Activated T-cell treated with anti-CD3 and anti-CD28 coated beads for 4 hours (primary cell): ENCODE measurements around the gene TM9SF3.
A peak's percentile ranks its signal among the peaks of the same experiment; 100 is the strongest.

Experiments
- DNase-seq: peaks from one replicate; pipeline ENCODE4 v3.0.0-alpha.2; 2020

The TM9SF3 gene

GRCh38 chr10:96586419-96587263 lies at the start of gene TM9SF3:
TM9SF3 (minus strand) TSS chr10:96587012; CDS start chr10:96586835, 177 bp downstream.
- DNase-seq: peak; percentile 90

- no peak for DNase-seq
Measured at GRCh38 chr10:96636551-96636950, 49.7 kb upstream of the TM9SF3 start.

GRCh38 chr10:96632974-96633710 lies 46.3 kb upstream of the TM9SF3 start:
- no peak for DNase-seq

GRCh38 chr10:96627292-96627691 lies 40.5 kb upstream of the TM9SF3 start:
- no peak for DNase-seq

- DNase-seq: no peak
Measured at GRCh38 chr10:96626795-96627194, 40.0 kb upstream of the TM9SF3 start.

- DNase-seq: no peak
Measured at GRCh38 chr10:96625173-96625572, 38.4 kb upstream of the TM9SF3 start.

- DNase-seq: no peak
Measured at GRCh38 chr10:96622013-96622787, 35.4 kb upstream of the TM9SF3 start.

GRCh38 chr10:96619796-96620773 lies 33.3 kb upstream of the TM9SF3 start:
- DNase-seq: no peak

- DNase-seq: no peak
Measured at GRCh38 chr10:96619120-96619519, 32.3 kb upstream of the TM9SF3 start.

- DNase-seq: no peak
Measured at GRCh38 chr10:96618653-96619052, 31.8 kb upstream of the TM9SF3 start.

GRCh38 chr10:96616961-96617360 lies 30.1 kb upstream of the TM9SF3 start:
- DNase-seq: no peak

GRCh38 chr10:96614515-96614914 lies 27.7 kb upstream of the TM9SF3 start:
- no peak for DNase-seq

GRCh38 chr10:96613576-96613975 lies 26.8 kb upstream of the TM9SF3 start:
- no peak for DNase-seq

- no peak for DNase-seq
Measured at GRCh38 chr10:96612055-96612830, 25.4 kb upstream of the TM9SF3 start.

- no peak for DNase-seq
Measured at GRCh38 chr10:96610817-96611216, 24.0 kb upstream of the TM9SF3 start.

- no peak for DNase-seq
Measured at GRCh38 chr10:96609510-96609909, 22.7 kb upstream of the TM9SF3 start.

GRCh38 chr10:96608805-96609204 lies 22.0 kb upstream of the TM9SF3 start:
- DNase-seq: no peak

GRCh38 chr10:96608262-96608661 lies 21.4 kb upstream of the TM9SF3 start:
- DNase-seq: no peak

- DNase-seq: no peak
Measured at GRCh38 chr10:96606946-96607345, 20.1 kb upstream of the TM9SF3 start.

- DNase-seq: no peak
Measured at GRCh38 chr10:96606216-96606615, 19.4 kb upstream of the TM9SF3 start.

GRCh38 chr10:96600337-96600736 lies 13.5 kb upstream of the TM9SF3 start:
- no peak for DNase-seq
